Astrocyte (in vitro differentiated cells and primary cell): Measurements from ENCODE around the gene PARP6. TPM values are rescaled to one million over a fixed set of nuclear protein-coding genes. Genes with fewer than 3 reads are reported as not detected.

Experiments
- DNase-seq: peaks from one replicate; pipeline ENCODE4 v3.0.0-alpha.2; 2010; ENCODE audit warnings: low read depth
- FAIRE-seq: peaks from 2 replicates; lab custom pipeline; 2011; peaks lifted over from hg19 to GRCh38; lab: Jason Lieb, UNC
- H2AFZ ChIP-seq: 2 replicates; pipeline ENCODE4 v1.6.0; 2012; ENCODE audit warnings: low read depth, low read length, inconsistent platforms
- H3K27ac ChIP-seq: 2 replicates; pipeline ENCODE4 v1.5.1; 2011; ENCODE audit warnings: low read depth, low read length, inconsistent platforms
- H3K27me3 ChIP-seq: 2 replicates; pipeline ENCODE4 v1.6.0; 2011; ENCODE audit warnings: low read length, inconsistent platforms; ENCODE audit not compliant: insufficient read depth
- H3K36me3 ChIP-seq: 2 replicates; pipeline ENCODE4 v1.5.1; 2011; ENCODE audit warnings: low read length, inconsistent platforms; ENCODE audit not compliant: insufficient read depth
- H3K4me1 ChIP-seq: 2 replicates; pipeline ENCODE4 v1.5.1; 2011; ENCODE audit warnings: low read length, inconsistent platforms; ENCODE audit not compliant: insufficient read depth
- H3K4me2 ChIP-seq: 2 replicates; pipeline ENCODE4 v1.6.0; 2012; ENCODE audit warnings: low read length, inconsistent platforms
- H3K4me3 ChIP-seq: 2 replicates; pipeline ENCODE4 v1.5.1; 2011; ENCODE audit warnings: low read depth, mild to moderate bottlenecking, low read length, inconsistent platforms; ENCODE audit not compliant: insufficient read depth
- H3K79me2 ChIP-seq: 2 replicates; pipeline ENCODE4 v1.6.0; 2012; ENCODE audit warnings: mild to moderate bottlenecking, low read length, inconsistent platforms; ENCODE audit not compliant: insufficient read depth
- H3K9ac ChIP-seq: 2 replicates; pipeline ENCODE4 v1.6.0; 2012; ENCODE audit warnings: mild to moderate bottlenecking, low read length, inconsistent platforms
- H3K9me3 ChIP-seq: 2 replicates; pipeline ENCODE4 v1.5.1; 2012; ENCODE audit warnings: low read depth, mild to moderate bottlenecking, low read length, inconsistent platforms; ENCODE audit not compliant: insufficient read depth
- H4K20me1 ChIP-seq: 2 replicates; pipeline ENCODE4 v1.6.0; 2012; ENCODE audit warnings: low read length, inconsistent platforms; ENCODE audit not compliant: insufficient read depth
- H3K27ac Mint-ChIP-seq: one replicate; pipeline ENCODE4 v1.8.0; 2021; ENCODE audit warnings: mild to moderate bottlenecking, mixed read lengths; ENCODE audit not compliant: unreplicated experiment
- H3K27me3 Mint-ChIP-seq: one replicate; pipeline ENCODE4 v1.8.0; 2021; ENCODE audit warnings: low read depth, mixed read lengths; ENCODE audit not compliant: unreplicated experiment
- H3K36me3 Mint-ChIP-seq: one replicate; pipeline ENCODE4 v1.8.0; 2021; ENCODE audit warnings: low read depth, mixed read lengths; ENCODE audit not compliant: unreplicated experiment
- H3K4me1 Mint-ChIP-seq: one replicate; pipeline ENCODE4 v1.8.0; 2021; ENCODE audit warnings: low read depth, mixed read lengths; ENCODE audit not compliant: unreplicated experiment
- H3K4me3 Mint-ChIP-seq: one replicate; pipeline ENCODE4 v1.8.0; 2021; ENCODE audit warnings: mild to moderate bottlenecking, moderate library complexity, mixed read lengths; ENCODE audit not compliant: unreplicated experiment
- H3K9me3 Mint-ChIP-seq: one replicate; pipeline ENCODE4 v1.8.0; 2021; ENCODE audit warnings: mild to moderate bottlenecking, mixed read lengths; ENCODE audit not compliant: unreplicated experiment
- EZH2 ChIP-seq: IDR thresholded peaks from 2 replicates; pipeline ENCODE4 v1.6.1; 2012; ENCODE audit warnings: mild to moderate bottlenecking, low read length, inconsistent platforms; ENCODE audit not compliant: insufficient read depth
- total RNA-seq: library from RNA; stranded (reverse); gene quantifications from 2 replicates; pipeline ENCODE4 v1.2.1, GENCODE V29; 2021
- TF ChIP-seq, protein P1 (sequence below): IDR thresholded peaks from 2 replicates; pipeline ENCODE4 v1.5.1; 2011; ENCODE audit warnings: low read depth, mild to moderate bottlenecking, inconsistent platforms, low read length, moderate library complexity; ENCODE audit not compliant: insufficient read depth

The PARP6 gene
- total RNA-seq, 1 donor from 2014 or later = 62.7 TPM

DNA sequence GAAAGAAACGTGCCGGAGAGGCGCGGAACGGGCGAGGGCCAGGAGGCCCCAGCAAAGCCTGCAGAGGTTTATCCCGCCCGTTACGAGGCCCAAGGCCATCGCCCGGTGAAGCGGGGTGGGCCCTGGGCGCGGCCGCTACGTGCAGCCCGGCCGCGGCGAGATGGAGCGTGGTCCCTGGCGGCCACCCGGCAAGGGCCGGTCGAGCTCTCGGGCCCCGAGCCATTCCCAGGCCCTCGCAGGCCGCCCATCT is 42.5 kb downstream of the PARP6 start:
- H3K27me3 Mint-ChIP-seq = no peaks in the 10 kb centered on the region
- Histone ChIP-seq H3K4me2 (peak overlapping the region; percentile 90), H2AFZ (no peak overlapping the region), H3K27ac (peak overlapping the region; percentile 87), H3K4me3 (peak overlapping the region; percentile 78), H3K9me3 (no peaks in the 10 kb centered on the region), H3K79me2 (peaks cover 67% of the 10 kb centered on the region), H3K36me3 (peaks cover 8% of the 10 kb centered on the region), H3K9ac (peak overlapping the region; percentile 98), H4K20me1 (peaks cover 44% of the 10 kb centered on the region), H3K27me3 (no peaks in the 10 kb centered on the region), H3K4me1 (peaks cover 44% of the 10 kb centered on the region)
- H3K36me3 Mint-ChIP-seq = peaks cover 29% of the 10 kb centered on the region
- H3K4me1 Mint-ChIP-seq = peaks cover 40% of the 10 kb centered on the region
- DNase-seq = no peak
- no peaks in the 10 kb centered on the region for H3K9me3 Mint-ChIP-seq
- H3K4me3 Mint-ChIP-seq = peak overlapping the region; percentile 100
- no peak for FAIRE-seq
- TF ChIP-seq EZH2 = no peak
- TF ChIP-seq, protein P1, sequence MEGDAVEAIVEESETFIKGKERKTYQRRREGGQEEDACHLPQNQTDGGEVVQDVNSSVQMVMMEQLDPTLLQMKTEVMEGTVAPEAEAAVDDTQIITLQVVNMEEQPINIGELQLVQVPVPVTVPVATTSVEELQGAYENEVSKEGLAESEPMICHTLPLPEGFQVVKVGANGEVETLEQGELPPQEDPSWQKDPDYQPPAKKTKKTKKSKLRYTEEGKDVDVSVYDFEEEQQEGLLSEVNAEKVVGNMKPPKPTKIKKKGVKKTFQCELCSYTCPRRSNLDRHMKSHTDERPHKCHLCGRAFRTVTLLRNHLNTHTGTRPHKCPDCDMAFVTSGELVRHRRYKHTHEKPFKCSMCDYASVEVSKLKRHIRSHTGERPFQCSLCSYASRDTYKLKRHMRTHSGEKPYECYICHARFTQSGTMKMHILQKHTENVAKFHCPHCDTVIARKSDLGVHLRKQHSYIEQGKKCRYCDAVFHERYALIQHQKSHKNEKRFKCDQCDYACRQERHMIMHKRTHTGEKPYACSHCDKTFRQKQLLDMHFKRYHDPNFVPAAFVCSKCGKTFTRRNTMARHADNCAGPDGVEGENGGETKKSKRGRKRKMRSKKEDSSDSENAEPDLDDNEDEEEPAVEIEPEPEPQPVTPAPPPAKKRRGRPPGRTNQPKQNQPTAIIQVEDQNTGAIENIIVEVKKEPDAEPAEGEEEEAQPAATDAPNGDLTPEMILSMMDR = no peak
- peak overlapping the region; percentile 99 for H3K27ac Mint-ChIP-seq

DNA sequence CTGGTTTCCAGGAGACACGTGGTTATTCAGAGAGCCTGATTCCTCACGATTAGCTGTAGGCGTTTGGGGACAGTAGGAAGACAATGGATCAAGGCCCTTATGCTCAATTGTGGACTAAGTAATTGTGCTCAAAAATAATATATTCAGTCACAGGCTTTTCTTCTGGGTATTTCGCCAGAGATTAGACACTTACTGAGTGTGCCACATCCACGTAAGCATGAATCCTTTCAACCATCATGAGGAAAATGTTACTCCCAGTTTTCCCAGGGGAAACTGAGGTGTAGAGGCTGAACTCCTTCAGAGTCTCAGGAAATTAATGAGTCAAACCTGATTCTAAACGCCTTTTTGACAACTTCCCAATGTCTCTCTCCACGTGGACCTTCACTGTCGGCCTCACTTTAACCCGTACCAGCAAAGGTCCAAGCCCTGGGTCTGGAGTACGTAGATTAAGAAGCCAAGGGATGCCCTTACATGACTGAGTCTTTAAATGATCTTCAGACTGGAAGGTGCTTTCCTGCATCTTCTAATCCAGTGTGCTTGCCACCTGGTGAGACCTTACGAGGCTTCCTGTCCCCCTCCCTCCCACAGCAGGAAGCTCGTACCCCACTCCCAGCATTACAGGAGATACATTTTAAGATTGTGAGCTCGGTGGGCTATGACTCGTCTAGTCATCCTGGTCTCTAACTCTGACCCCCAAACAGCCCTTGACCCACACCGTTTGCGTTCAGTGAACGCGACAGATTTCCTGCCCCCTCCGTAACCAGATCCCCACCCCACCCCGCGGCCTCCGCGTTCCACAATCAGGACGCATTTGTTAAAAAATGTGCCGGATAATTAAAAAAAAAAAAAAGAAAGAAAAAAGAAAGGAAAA is 43.0 kb downstream of the PARP6 start:
- Histone ChIP-seq H3K9me3 (no peaks in the 10 kb centered on the region), H3K4me1 (peaks cover 44% of the 10 kb centered on the region), H3K9ac (peak overlapping the region; percentile 98), H3K4me3 (peak overlapping the region; percentile 78), H3K27me3 (no peaks in the 10 kb centered on the region), H3K27ac (peak overlapping the region; percentile 87), H3K36me3 (peaks cover 11% of the 10 kb centered on the region), H2AFZ (no peak overlapping the region), H3K4me2 (peak overlapping the region; percentile 90), H4K20me1 (peaks cover 48% of the 10 kb centered on the region), H3K79me2 (peaks cover 72% of the 10 kb centered on the region)
- Mint-ChIP-seq H3K4me3 (peak overlapping the region; percentile 100), H3K4me1 (peaks cover 39% of the 10 kb centered on the region), H3K27me3 (no peaks in the 10 kb centered on the region), H3K36me3 (peaks cover 29% of the 10 kb centered on the region), H3K9me3 (no peaks in the 10 kb centered on the region), H3K27ac (peak overlapping the region; percentile 99)
- DNase-seq (peak; percentile 49), FAIRE-seq (no peak)
- TF ChIP-seq EZH2 = no peak
- TF ChIP-seq, protein P1 = no peak

DNA sequence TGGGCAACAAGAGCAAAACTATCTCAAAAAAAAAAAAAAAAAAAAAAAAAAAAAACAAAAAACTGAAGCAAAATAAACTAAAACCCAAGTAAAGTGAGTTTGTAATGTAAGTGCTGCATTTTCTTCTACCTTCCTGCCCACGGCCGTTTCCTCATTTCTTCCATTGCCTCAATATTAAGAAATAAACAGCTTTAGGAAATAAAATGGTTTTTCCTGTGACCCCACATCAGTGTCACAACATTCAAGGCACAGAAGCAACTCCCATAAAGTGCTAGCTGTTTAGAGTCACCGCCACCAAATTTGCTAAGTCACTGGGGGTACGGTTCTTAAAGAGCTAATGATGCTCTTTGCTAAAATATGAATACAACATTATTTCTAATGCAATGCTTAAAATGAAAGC is 44.6 kb downstream of the PARP6 start:
- peaks cover 57% of the 10 kb centered on the region for H3K4me1 ChIP-seq
- no peak overlapping the region for H2AFZ ChIP-seq
- Mint-ChIP-seq H3K27ac (peak overlapping the region; percentile 99), H3K27me3 (no peaks in the 10 kb centered on the region), H3K4me3 (peak overlapping the region; percentile 100), H3K4me1 (peaks cover 47% of the 10 kb centered on the region), H3K36me3 (peaks cover 32% of the 10 kb centered on the region), H3K9me3 (no peaks in the 10 kb centered on the region)
- peak overlapping the region; percentile 98 for H3K9ac ChIP-seq
- peaks cover 64% of the 10 kb centered on the region for H4K20me1 ChIP-seq
- no peak for DNase-seq
- H3K36me3 ChIP-seq = peaks cover 25% of the 10 kb centered on the region
- H3K4me3 ChIP-seq = peak overlapping the region; percentile 78
- no peaks in the 10 kb centered on the region for H3K27me3 ChIP-seq
- no peak for FAIRE-seq
- H3K9me3 ChIP-seq = no peaks in the 10 kb centered on the region
- peak overlapping the region; percentile 87 for H3K27ac ChIP-seq
- peak overlapping the region; percentile 90 for H3K4me2 ChIP-seq
- peaks cover 82% of the 10 kb centered on the region for H3K79me2 ChIP-seq
- TF ChIP-seq, protein P1 = no peak
- no peak for TF ChIP-seq EZH2
